GM12801 (cell line): ENCODE measurements around the gene KLHL14.

Experiments used
- CTCF ChIP-seq: IDR thresholded peaks from one replicate; pipeline ENCODE4 v1.5.1; 2011; ENCODE audit warnings: control low read depth; ENCODE audit not compliant: insufficient read length; ENCODE audit errors: extremely low read depth

The KLHL14 gene

GRCh38 chr18:32712860-32713259 lies 60.0 kb downstream of the KLHL14 start:
- no peak for TF ChIP-seq CTCF

- no peak for TF ChIP-seq CTCF
Measured at GRCh38 chr18:32711862-32712261, 61.0 kb downstream of the KLHL14 start.

- TF ChIP-seq CTCF = no peak
Measured at GRCh38 chr18:32707586-32707985, 65.2 kb downstream of the KLHL14 start.

GRCh38 chr18:32707147-32707546 lies 65.7 kb downstream of the KLHL14 start:
- TF ChIP-seq CTCF = no peak

- no peak for TF ChIP-seq CTCF
Measured at GRCh38 chr18:32701313-32701712, 71.5 kb downstream of the KLHL14 start.

GRCh38 chr18:32698153-32698552 lies 74.7 kb downstream of the KLHL14 start:
- no peak for TF ChIP-seq CTCF

GRCh38 chr18:32696376-32696775 lies 76.4 kb downstream of the KLHL14 start:
- TF ChIP-seq CTCF = no peak

GRCh38 chr18:32695534-32695933 lies 77.3 kb downstream of the KLHL14 start:
- no peak for TF ChIP-seq CTCF
